Esophagus squamous epithelium (tissue), 4 donors: ENCODE data around the gene LRP1.

Experiments used
- CTCF ChIP-seq, 6 experiments: fragments of 450-650 bp in 4 of 6; fragments of 200-600 bp in 2 of 6; sonication (generic) in 2 of 6; IDR thresholded peaks; one replicate each; pipeline ENCODE4 v1.5.1; 2016 to 2019; ENCODE audit warnings: antibody characterized with exemption in 6 of 6, mild to moderate bottlenecking in 4 of 6, moderate library complexity in 4 of 6
- POLR2A ChIP-seq, 4 donors: fragments of 450-650 bp; IDR thresholded peaks; one replicate each; pipeline ENCODE4 v1.6.1; 2017; ENCODE audit warnings: antibody characterized with exemption in 4 of 4, mild to moderate bottlenecking in 4 of 4, moderate library complexity in 3 of 4

GRCh38 chr12:57116580-57117281 is 11.6 kb upstream of the LRP1 start:
- TF ChIP-seq CTCF (IDR thresholded peaks at IDR 0.05) = no peak
- no peak for TF ChIP-seq POLR2A (IDR thresholded peaks at IDR 0.05)
